Measurements from ENCODE around the gene COX10. TPM values are rescaled to one million over a fixed set of nuclear protein-coding genes. Genes with fewer than 3 reads are reported as not detected.

The COX10 gene
- total RNA-seq, 1 experiment from 2014 or later = 34.5 TPM

- Histone ChIP-seq H3K27ac (ENCODE audit: low read length) (no peak overlapping the region), H3K27me3 (ENCODE audit: low read length) (no peaks in the 10 kb centered on the region), H3K9ac (ENCODE audit: low read length) (no peak overlapping the region), H3K9me2 (replicated peaks; ENCODE audit: insufficient read depth, low read length) (no peaks in the 10 kb centered on the region), H3K4me1 (ENCODE audit: low read length) (no peaks in the 10 kb centered on the region; the same call in 1 of the 2 replicates), H3K36me3 (ENCODE audit: insufficient read depth, low read length) (no peaks in the 10 kb centered on the region), H3K79me2 (ENCODE audit: low read length) (0 out of 2 replicates have a peak, but pooled peaks cover 5% of the 10 kb centered on the region), H3K4me2 (ENCODE audit: low read depth, low read length, poor library complexity, severe bottlenecking) (no peak overlapping the region), H3K9me3 (ENCODE audit: low read length) (no peaks in the 10 kb centered on the region), H4K20me1 (ENCODE audit: insufficient read depth, low read depth, low read length) (no peaks in the 10 kb centered on the region), H2AFZ (ENCODE audit: low read length) (no peak overlapping the region), H3K4me3 (ENCODE audit: low read length) (no peak overlapping the region)
- no peak for DNase-seq
These were observed 136.1 kb downstream of the COX10 start for GRCh38 chr17:14205380-14205779.

DNA sequence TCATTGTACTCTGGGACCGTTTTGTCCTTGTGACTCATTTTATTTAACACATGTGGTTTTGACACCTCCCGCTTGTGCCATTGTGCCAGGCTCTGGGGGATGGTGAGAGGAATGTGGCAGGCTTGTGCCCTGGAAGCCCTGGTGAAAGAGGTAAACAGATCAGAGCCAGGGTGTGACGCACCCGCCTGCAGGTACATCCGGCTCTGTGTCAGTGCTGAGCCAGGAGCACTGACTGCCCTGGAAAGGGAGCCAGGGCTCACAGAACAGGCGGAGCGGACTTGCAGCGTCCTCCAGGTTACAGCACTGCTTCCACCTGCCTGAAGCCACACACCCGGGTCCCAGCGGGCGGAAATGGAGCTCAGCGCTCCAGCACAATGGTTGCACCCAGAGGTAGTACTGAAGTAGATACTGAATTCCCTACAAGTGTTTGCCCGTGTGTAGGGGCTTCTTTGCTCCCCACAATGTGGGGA, 136.7 kb downstream of the COX10 start:
- Histone ChIP-seq H3K4me3 (ENCODE audit: low read length) (no peak overlapping the region), H3K9ac (ENCODE audit: low read length) (no peak overlapping the region), H3K79me2 (ENCODE audit: low read length) (0 out of 2 replicates have a peak, but pooled peaks cover 3% of the 10 kb centered on the region), H3K4me2 (ENCODE audit: low read depth, low read length, poor library complexity, severe bottlenecking) (no peak overlapping the region), H3K27ac (ENCODE audit: low read length) (no peak overlapping the region), H3K9me2 (replicated peaks; ENCODE audit: insufficient read depth, low read length) (no peaks in the 10 kb centered on the region), H3K36me3 (ENCODE audit: insufficient read depth, low read length) (no peaks in the 10 kb centered on the region), H3K4me1 (ENCODE audit: low read length) (no peaks in the 10 kb centered on the region; the same call in 1 of the 2 replicates), H3K9me3 (ENCODE audit: low read length) (no peaks in the 10 kb centered on the region), H2AFZ (ENCODE audit: low read length) (no peak overlapping the region), H3K27me3 (ENCODE audit: low read length) (no peaks in the 10 kb centered on the region), H4K20me1 (ENCODE audit: insufficient read depth, low read depth, low read length) (no peaks in the 10 kb centered on the region)
- no peak for DNase-seq

DNA sequence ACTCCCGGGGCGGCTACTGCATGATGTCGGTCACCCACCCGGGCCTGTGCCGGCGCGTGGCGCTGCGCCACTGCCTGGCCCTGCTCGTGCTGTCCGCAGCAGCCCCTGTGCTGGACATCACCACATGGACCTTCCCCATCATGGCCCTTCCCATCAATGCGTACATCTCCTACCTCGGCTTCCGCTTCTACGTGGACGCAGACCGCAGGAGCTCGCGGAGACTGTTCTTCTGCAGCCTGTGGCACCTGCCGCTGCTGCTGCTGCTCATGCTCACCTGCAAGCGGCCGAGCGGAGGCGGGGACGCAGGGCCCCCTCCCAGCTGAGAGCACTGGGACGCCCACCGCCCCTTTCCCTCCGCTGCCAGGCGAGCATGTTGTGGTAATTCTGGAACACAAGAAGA, 137.6 kb downstream of the COX10 start:
- Histone ChIP-seq H4K20me1 (ENCODE audit: insufficient read depth, low read depth, low read length) (no peaks in the 10 kb centered on the region), H3K4me1 (ENCODE audit: low read length) (no peaks in the 10 kb centered on the region; the same call in 1 of the 2 replicates), H3K4me2 (ENCODE audit: low read depth, low read length, poor library complexity, severe bottlenecking) (no peak overlapping the region), H3K79me2 (ENCODE audit: low read length) (0 out of 2 replicates have a peak, but pooled peaks cover 3% of the 10 kb centered on the region), H3K27ac (ENCODE audit: low read length) (no peak overlapping the region), H3K9me2 (replicated peaks; ENCODE audit: insufficient read depth, low read length) (no peaks in the 10 kb centered on the region), H3K9ac (ENCODE audit: low read length) (no peak overlapping the region), H3K4me3 (ENCODE audit: low read length) (no peak overlapping the region), H3K36me3 (ENCODE audit: insufficient read depth, low read length) (no peaks in the 10 kb centered on the region), H2AFZ (ENCODE audit: low read length) (no peak overlapping the region), H3K27me3 (ENCODE audit: low read length) (no peaks in the 10 kb centered on the region), H3K9me3 (ENCODE audit: low read length) (no peaks in the 10 kb centered on the region)
- no peak for DNase-seq

DNA sequence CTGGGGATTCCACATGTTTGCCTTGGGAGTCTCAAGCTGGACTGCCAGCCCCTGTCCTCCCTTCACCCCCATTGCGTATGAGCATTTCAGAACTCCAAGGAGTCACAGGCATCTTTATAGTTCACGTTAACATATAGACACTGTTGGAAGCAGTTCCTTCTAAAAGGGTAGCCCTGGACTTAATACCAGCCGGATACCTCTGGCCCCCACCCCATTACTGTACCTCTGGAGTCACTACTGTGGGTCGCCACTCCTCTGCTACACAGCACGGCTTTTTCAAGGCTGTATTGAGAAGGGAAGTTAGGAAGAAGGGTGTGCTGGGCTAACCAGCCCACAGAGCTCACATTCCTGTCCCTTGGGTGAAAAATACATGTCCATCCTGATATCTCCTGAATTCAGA, 138.5 kb downstream of the COX10 start:
- H3K4me1 ChIP-seq (ENCODE audit: low read length) = no peaks in the 10 kb centered on the region; the same call in 1 of the 2 replicates
- H3K36me3 ChIP-seq (ENCODE audit: insufficient read depth, low read length) = no peaks in the 10 kb centered on the region
- DNase-seq = no peak

GRCh38 chr17:14209215-14209614, 139.9 kb downstream of the COX10 start:
- Histone ChIP-seq H3K4me3 (ENCODE audit: low read length) (no peak overlapping the region), H3K4me2 (ENCODE audit: low read depth, low read length, poor library complexity, severe bottlenecking) (no peak overlapping the region), H3K36me3 (ENCODE audit: insufficient read depth, low read length) (no peaks in the 10 kb centered on the region), H2AFZ (ENCODE audit: low read length) (no peak overlapping the region), H3K27me3 (ENCODE audit: low read length) (no peaks in the 10 kb centered on the region), H3K4me1 (ENCODE audit: low read length) (no peaks in the 10 kb centered on the region), H3K27ac (ENCODE audit: low read length) (no peak overlapping the region), H3K9me2 (replicated peaks; ENCODE audit: insufficient read depth, low read length) (no peaks in the 10 kb centered on the region), H3K9ac (ENCODE audit: low read length) (no peak overlapping the region), H4K20me1 (ENCODE audit: insufficient read depth, low read depth, low read length) (no peaks in the 10 kb centered on the region), H3K9me3 (ENCODE audit: low read length) (no peaks in the 10 kb centered on the region), H3K79me2 (ENCODE audit: low read length) (no peaks in the 10 kb centered on the region)
- DNase-seq = no peak

More for the DNA sequence above, 138.5 kb downstream of the COX10 start:
- Histone ChIP-seq H3K9ac (ENCODE audit: low read length) (no peak overlapping the region), H4K20me1 (ENCODE audit: insufficient read depth, low read depth, low read length) (no peaks in the 10 kb centered on the region), H3K9me3 (ENCODE audit: low read length) (no peaks in the 10 kb centered on the region), H3K9me2 (replicated peaks; ENCODE audit: insufficient read depth, low read length) (no peaks in the 10 kb centered on the region), H3K27me3 (ENCODE audit: low read length) (no peaks in the 10 kb centered on the region), H3K4me3 (ENCODE audit: low read length) (no peak overlapping the region), H3K4me2 (ENCODE audit: low read depth, low read length, poor library complexity, severe bottlenecking) (no peak overlapping the region), H3K27ac (ENCODE audit: low read length) (no peak overlapping the region), H3K79me2 (ENCODE audit: low read length) (0 out of 2 replicates have a peak, but pooled peaks cover under 1% of the 10 kb centered on the region), H2AFZ (ENCODE audit: low read length) (no peak overlapping the region)

- no peaks in the 10 kb centered on the region for H3K27me3 ChIP-seq (ENCODE audit: low read length)
- H3K9ac ChIP-seq (ENCODE audit: low read length) = no peak overlapping the region
- no peak for DNase-seq
- no peak overlapping the region for H2AFZ ChIP-seq (ENCODE audit: low read length)
- H3K27ac ChIP-seq (ENCODE audit: low read length) = no peak overlapping the region
- H3K4me3 ChIP-seq (ENCODE audit: low read length) = no peak overlapping the region
- H3K9me2 ChIP-seq (replicated peaks; ENCODE audit: insufficient read depth, low read length) = no peaks in the 10 kb centered on the region
- no peaks in the 10 kb centered on the region for H3K9me3 ChIP-seq (ENCODE audit: low read length)
- no peaks in the 10 kb centered on the region for H3K36me3 ChIP-seq (ENCODE audit: insufficient read depth, low read length)
- no peaks in the 10 kb centered on the region for H4K20me1 ChIP-seq (ENCODE audit: insufficient read depth, low read depth, low read length)
- no peaks in the 10 kb centered on the region for H3K79me2 ChIP-seq (ENCODE audit: low read length)
- H3K4me1 ChIP-seq (ENCODE audit: low read length) = no peaks in the 10 kb centered on the region
- H3K4me2 ChIP-seq (ENCODE audit: low read depth, low read length, poor library complexity, severe bottlenecking) = no peak overlapping the region
These were observed 141.9 kb downstream of the COX10 start for GRCh38 chr17:14211246-14211645.

- H4K20me1 ChIP-seq (ENCODE audit: insufficient read depth, low read depth, low read length) = no peaks in the 10 kb centered on the region
- no peaks in the 10 kb centered on the region for H3K4me1 ChIP-seq (ENCODE audit: low read length)
- H2AFZ ChIP-seq (ENCODE audit: low read length) = no peak overlapping the region
- no peaks in the 10 kb centered on the region for H3K9me2 ChIP-seq (replicated peaks; ENCODE audit: insufficient read depth, low read length)
- H3K4me2 ChIP-seq (ENCODE audit: low read depth, low read length, poor library complexity, severe bottlenecking) = no peak overlapping the region
- no peak overlapping the region for H3K27ac ChIP-seq (ENCODE audit: low read length)
- H3K36me3 ChIP-seq (ENCODE audit: insufficient read depth, low read length) = no peaks in the 10 kb centered on the region
- H3K4me3 ChIP-seq (ENCODE audit: low read length) = no peak overlapping the region
- H3K79me2 ChIP-seq (ENCODE audit: low read length) = no peaks in the 10 kb centered on the region
- DNase-seq = peak; percentile 71
- no peaks in the 10 kb centered on the region for H3K27me3 ChIP-seq (ENCODE audit: low read length)
- no peaks in the 10 kb centered on the region for H3K9me3 ChIP-seq (ENCODE audit: low read length)
- no peak overlapping the region for H3K9ac ChIP-seq (ENCODE audit: low read length)
These were observed 142.5 kb downstream of the COX10 start for GRCh38 chr17:14211801-14212200.

GRCh38 chr17:14212401-14212800, 143.1 kb downstream of the COX10 start:
- Histone ChIP-seq H3K4me3 (ENCODE audit: low read length) (no peak overlapping the region), H4K20me1 (ENCODE audit: insufficient read depth, low read depth, low read length) (no peaks in the 10 kb centered on the region), H3K4me2 (ENCODE audit: low read depth, low read length, poor library complexity, severe bottlenecking) (no peak overlapping the region), H3K27ac (ENCODE audit: low read length) (no peak overlapping the region), H3K79me2 (ENCODE audit: low read length) (no peaks in the 10 kb centered on the region), H3K36me3 (ENCODE audit: insufficient read depth, low read length) (no peaks in the 10 kb centered on the region), H3K9me2 (replicated peaks; ENCODE audit: insufficient read depth, low read length) (no peaks in the 10 kb centered on the region), H2AFZ (ENCODE audit: low read length) (no peak overlapping the region), H3K4me1 (ENCODE audit: low read length) (no peaks in the 10 kb centered on the region), H3K27me3 (ENCODE audit: low read length) (no peaks in the 10 kb centered on the region), H3K9ac (ENCODE audit: low read length) (no peak overlapping the region), H3K9me3 (ENCODE audit: low read length) (no peaks in the 10 kb centered on the region)
- DNase-seq = no peak
